ENCODE results near the gene UBE2QL1.

Gene UBE2QL1

GRCh38 chr5:6424110-6424659, 24.5 kb upstream of the UBE2QL1 start:
- in situ Hi-C loops (cut with HindIII; ENCODE audit: low pct_ligation_motif_present, low pct_unique_long_range_greater_than_20kb, low sequenced_read_pairs) = no loop called here
- DNase-seq = no peak

GRCh38 chr5:6424700-6425099, 24.0 kb upstream of the UBE2QL1 start:
- in situ Hi-C loops (cut with HindIII; ENCODE audit: low pct_ligation_motif_present, low pct_unique_long_range_greater_than_20kb, low sequenced_read_pairs) = no loop called here
- no peak for DNase-seq

DNA sequence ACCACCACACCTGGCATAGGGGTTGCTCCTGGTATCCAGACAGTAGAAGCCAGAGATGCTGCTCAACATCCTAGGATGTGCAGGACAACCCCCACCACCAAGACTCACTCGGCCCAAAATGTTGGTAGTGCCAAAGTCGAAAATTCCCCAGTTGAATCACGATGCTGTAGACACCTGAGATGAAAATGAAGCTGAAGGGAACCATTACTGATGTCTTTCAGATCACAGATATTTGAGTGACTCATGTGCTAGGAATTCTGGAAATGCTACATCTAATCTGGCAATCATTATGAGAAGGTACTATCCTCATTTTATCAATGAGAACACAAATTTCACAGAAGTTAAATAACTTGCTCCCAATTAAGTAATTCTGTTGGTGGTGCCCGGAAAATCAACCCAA, 21.0 kb upstream of the UBE2QL1 start:
- peak; percentile 31 for DNase-seq
- in situ Hi-C loops (cut with HindIII; ENCODE audit: low pct_ligation_motif_present, low pct_unique_long_range_greater_than_20kb, low sequenced_read_pairs) = no loop called here

DNA sequence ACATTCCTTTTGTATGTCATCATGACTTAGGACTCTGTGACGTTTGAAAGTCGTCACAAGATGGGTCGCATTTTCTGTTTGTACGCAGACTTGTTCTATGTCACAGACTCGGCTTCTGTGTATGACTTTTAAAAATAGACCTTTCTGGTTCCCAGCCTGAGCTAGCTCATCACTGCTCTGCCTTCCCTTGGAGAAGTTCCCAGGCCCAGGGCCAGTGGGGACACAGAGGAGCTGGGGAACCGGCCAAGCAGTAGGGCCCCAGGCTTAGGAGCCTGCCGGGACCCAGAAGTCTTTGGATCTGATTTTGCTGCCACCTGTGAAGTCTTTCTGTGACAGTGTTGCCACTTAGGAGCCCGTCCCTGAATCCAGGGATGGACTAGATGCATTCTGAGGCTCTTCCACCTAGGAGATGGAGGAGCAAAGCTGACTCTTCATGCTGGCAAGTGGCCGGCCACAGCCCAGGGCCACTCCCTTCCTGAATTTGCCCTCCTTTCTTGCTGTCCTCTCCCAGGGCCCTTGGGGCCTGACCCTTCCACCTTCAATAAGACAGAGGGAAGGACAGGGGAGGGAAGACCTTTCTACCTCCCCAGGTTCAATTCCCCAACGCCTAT, 18.1 kb upstream of the UBE2QL1 start:
- DNase-seq = no peak
- in situ Hi-C loops (cut with HindIII; ENCODE audit: low pct_ligation_motif_present, low pct_unique_long_range_greater_than_20kb, low sequenced_read_pairs) = no loop called here

GRCh38 chr5:6431214-6432195, 17.2 kb upstream of the UBE2QL1 start:
- DNase-seq = no peak
- in situ Hi-C loops (cut with HindIII; ENCODE audit: low pct_ligation_motif_present, low pct_unique_long_range_greater_than_20kb, low sequenced_read_pairs) = no loop called here

GRCh38 chr5:6432206-6432605, 16.5 kb upstream of the UBE2QL1 start:
- in situ Hi-C loops (cut with HindIII; ENCODE audit: low pct_ligation_motif_present, low pct_unique_long_range_greater_than_20kb, low sequenced_read_pairs) = no loop called here
- DNase-seq = no peak

DNA sequence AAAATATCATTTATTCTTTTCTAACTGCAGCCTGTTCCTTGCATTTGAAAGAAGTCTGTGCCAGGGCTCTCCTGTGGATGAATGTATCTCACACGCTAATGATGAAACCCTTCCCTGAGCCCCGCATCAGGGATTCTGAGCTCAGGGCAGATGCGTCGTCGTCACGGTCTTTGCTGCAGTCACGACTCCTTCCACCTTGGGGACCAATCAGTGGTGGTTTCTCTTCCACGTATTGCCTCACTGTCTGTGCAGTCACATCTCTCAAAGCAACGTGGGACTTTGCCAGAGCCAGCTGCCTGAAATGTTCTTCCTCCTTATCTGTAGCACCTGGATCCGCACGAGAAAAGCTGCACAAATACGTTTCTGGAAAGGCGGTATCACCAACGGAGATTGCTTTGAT, 13.9 kb upstream of the UBE2QL1 start:
- in situ Hi-C loops (cut with HindIII; ENCODE audit: low pct_ligation_motif_present, low pct_unique_long_range_greater_than_20kb, low sequenced_read_pairs) = no loop called here
- DNase-seq = no peak

GRCh38 chr5:6435356-6435755, 13.3 kb upstream of the UBE2QL1 start:
- DNase-seq = peak; percentile 12
- in situ Hi-C loops (cut with HindIII; ENCODE audit: low pct_ligation_motif_present, low pct_unique_long_range_greater_than_20kb, low sequenced_read_pairs) = no loop called here

DNA sequence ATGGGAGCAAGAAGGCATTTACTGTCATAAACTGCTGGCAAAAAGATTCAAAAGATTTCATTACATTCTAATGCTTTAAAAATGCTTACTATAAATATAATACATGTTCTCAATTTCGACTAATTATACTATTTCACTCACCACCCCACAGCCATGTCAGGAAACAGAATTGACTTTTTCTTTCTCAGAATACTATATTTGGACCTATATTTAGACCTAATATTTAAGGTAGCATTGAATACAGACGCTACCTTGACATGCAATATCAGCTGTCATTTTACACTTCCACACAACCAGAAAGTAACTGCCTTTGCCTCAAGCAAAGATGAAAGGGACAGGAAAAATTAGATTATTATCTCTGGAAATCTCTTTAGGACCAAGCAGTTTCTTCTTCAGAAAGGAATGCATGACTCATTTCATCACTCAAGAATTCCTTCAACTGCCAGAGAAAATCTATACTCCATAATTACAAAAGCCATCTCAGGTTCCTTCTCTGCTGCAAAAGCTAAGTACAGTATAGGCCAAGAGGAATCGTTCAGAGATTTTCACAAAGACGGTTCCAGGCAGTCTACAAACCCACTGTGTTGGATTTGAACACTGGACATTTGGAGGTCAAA, 11.8 kb upstream of the UBE2QL1 start:
- DNase-seq = no peak
- in situ Hi-C loops (cut with HindIII; ENCODE audit: low pct_ligation_motif_present, low pct_unique_long_range_greater_than_20kb, low sequenced_read_pairs) = no loop called here

- DNase-seq = no peak
- in situ Hi-C loops (cut with HindIII; ENCODE audit: low pct_ligation_motif_present, low pct_unique_long_range_greater_than_20kb, low sequenced_read_pairs) = no loop called here
These were observed 8.8 kb upstream of the UBE2QL1 start for GRCh38 chr5:6439588-6440550.

DNA sequence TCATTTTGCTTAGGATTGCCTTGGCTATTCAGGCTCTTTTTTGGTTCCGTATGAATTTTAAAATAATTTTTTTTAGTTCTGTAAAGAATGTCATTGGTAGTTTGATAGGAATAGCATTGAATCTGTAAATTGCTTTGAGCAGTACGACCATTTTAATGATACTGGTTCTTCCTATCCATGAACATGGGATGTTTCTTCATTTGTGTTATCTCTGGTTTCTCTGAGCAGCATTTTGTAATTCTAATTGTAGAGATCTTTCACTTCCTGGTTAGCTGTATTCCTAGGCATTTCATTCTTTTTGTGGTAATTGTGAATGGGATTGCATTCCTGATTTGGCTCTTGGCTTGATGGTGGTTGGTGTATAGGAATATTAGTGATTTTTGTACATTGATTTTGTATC, 6.3 kb upstream of the UBE2QL1 start:
- DNase-seq = no peak
- in situ Hi-C loops (cut with HindIII; ENCODE audit: low pct_ligation_motif_present, low pct_unique_long_range_greater_than_20kb, low sequenced_read_pairs) = no loop called here

GRCh38 chr5:6443326-6443725, 5.3 kb upstream of the UBE2QL1 start:
- in situ Hi-C loops (cut with HindIII; ENCODE audit: low pct_ligation_motif_present, low pct_unique_long_range_greater_than_20kb, low sequenced_read_pairs) = no loop called here
- no peak for DNase-seq

GRCh38 chr5:6446042-6446441, 2.6 kb upstream of the UBE2QL1 start:
- no peak for DNase-seq
- in situ Hi-C loops (cut with HindIII; ENCODE audit: low pct_ligation_motif_present, low pct_unique_long_range_greater_than_20kb, low sequenced_read_pairs) = no loop called here

DNA sequence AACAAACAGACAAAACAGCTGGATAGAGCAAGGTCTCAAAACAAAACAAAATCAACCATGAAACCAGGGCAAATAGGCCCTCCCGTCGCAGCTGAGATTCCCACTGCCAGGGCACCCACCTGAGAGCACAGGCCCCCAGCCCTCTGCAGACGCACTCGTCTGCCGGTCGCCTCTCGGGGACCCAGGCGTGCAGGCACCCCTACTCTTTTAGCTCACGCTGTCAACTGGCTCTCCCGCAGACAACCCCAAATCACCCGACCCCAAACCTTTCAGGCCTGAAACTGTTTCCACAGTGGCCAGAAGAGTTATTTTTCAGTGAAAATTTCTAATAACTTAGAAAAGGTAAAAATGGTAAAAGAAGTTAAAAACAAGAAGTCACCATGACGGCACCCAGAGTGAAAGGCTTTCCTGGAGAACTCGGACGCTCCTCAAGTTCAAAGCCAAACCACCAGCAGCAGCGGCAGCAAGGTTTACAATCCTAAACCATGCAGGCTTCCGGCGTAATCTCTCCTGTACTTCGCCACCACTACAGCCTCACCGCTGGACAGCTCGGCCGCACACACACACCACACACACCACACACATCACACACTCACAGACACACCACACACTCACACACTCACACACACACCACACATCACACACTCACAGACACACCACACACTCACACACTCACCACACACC, 1.9 kb upstream of the UBE2QL1 start:
- DNase-seq = no peak
- in situ Hi-C loops (cut with HindIII; ENCODE audit: low pct_ligation_motif_present, low pct_unique_long_range_greater_than_20kb, low sequenced_read_pairs) = no loop called here

DNA sequence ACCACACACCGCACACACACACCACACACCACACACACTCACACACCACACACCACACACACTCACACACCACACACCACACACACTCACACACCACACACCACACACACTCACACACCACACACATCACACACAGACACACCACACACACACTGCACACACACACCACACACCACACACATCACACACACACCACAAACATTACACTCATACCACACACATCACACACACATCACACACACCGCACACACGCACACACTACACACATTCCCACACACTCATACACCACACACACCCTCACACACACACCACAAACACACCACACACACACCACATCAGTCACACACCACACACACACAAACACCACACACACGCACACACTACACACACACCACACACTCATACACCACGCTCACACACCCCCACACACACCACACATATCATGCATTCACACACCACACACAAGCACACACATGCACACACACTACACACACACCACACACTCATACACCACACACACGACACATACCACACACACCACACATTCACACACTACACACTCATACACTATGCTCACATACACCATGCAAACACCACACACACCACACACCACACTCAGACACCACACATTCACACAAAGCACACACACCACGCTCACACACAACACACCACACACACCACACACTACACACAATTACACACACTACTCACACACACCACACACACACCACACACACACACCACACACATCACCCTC, 1.1 kb upstream of the UBE2QL1 start:
- in situ Hi-C loops (cut with HindIII; ENCODE audit: low pct_ligation_motif_present, low pct_unique_long_range_greater_than_20kb, low sequenced_read_pairs) = no loop called here
- no peak for DNase-seq

GRCh38 chr5:6448141-6448491, 543 bp upstream of the UBE2QL1 start:
- in situ Hi-C loops (cut with HindIII; ENCODE audit: low pct_ligation_motif_present, low pct_unique_long_range_greater_than_20kb, low sequenced_read_pairs) = no loop called here
- no peak for DNase-seq

DNA sequence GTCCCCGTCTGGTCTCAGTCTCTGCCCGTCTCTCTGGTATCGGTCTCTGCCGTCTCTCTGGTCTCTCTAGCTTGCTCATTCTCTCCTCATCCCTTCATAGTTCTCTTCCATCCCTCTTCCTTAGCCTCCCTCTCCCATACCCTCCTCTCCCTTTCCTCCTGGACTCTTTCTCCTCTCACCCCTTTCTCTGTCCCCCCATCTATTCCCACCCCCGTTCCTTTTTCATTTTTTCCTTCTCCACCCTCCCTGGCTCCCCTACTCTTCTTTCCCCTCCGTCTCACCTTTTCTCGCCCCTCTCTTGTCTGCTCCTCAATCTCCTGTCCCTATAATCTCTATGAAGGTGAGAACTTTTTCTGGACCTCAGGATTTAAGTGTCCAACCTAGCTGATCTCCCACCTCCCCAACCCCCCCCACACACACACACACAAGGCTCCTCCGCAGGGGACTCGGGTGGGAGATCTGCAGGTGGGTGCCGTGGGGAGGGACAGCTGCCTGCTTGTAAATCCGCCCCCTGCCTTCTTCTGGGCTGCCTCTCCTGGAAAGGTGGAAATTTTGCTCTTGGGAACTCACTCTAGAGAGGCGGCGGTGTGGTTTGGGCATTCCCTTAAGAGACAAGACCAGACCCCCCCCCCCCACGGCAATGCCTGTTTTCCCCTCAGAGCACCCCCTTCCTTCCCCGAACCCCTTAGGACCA, 953 bp downstream of the UBE2QL1 start:
- no peak for DNase-seq
- in situ Hi-C loops (cut with HindIII; ENCODE audit: low pct_ligation_motif_present, low pct_unique_long_range_greater_than_20kb, low sequenced_read_pairs) = no loop called here

Measured in ACHN (cell line).